Mesendoderm (in vitro differentiated cells): ENCODE data around the gene TRAF7. TPM values are rescaled to one million over a fixed set of nuclear protein-coding genes. Genes with fewer than 3 reads are reported as not detected.

Experiments
- DNase-seq: peaks from one replicate; pipeline ENCODE4 v3.0.0; 2013
- H2AK5ac ChIP-seq: 2 replicates; pipeline ENCODE4 v1.6.1; 2013; ENCODE audit warnings: low read length, inconsistent platforms
- H2BK120ac ChIP-seq: 2 replicates; pipeline ENCODE4 v1.6.1; 2013; ENCODE audit warnings: low read depth, mild to moderate bottlenecking, low read length, moderate library complexity, mixed read lengths
- H2BK15ac ChIP-seq: replicated peaks from 2 replicates; pipeline ENCODE4 v1.6.1; 2013; ENCODE audit warnings: low read depth, mild to moderate bottlenecking, moderate library complexity
- H2BK5ac ChIP-seq: 2 replicates; pipeline ENCODE4 v1.6.1; 2013; ENCODE audit warnings: low read length, inconsistent platforms
- H3K18ac ChIP-seq: 2 replicates; pipeline ENCODE4 v1.6.1; 2013; ENCODE audit warnings: mild to moderate bottlenecking, low read length, mixed read lengths
- H3K23ac ChIP-seq: one replicate; pipeline ENCODE4 v1.6.1; 2013; ENCODE audit warnings: low read length
- H3K27ac ChIP-seq: 2 replicates; pipeline ENCODE4 v1.5.1; 2013; ENCODE audit warnings: low read depth, mild to moderate bottlenecking, inconsistent platforms, low read length, moderate library complexity
- H3K27me3 ChIP-seq: 2 replicates; pipeline ENCODE4 v1.6.1; 2013; ENCODE audit warnings: low read length, control low read depth, mild to moderate bottlenecking, inconsistent platforms; ENCODE audit not compliant: insufficient read depth, poor library complexity
- H3K36me3 ChIP-seq: 2 replicates; pipeline ENCODE4 v1.6.1; 2013; ENCODE audit warnings: low read length, inconsistent platforms; ENCODE audit not compliant: control insufficient read depth, insufficient read depth
- H3K4ac ChIP-seq: one replicate; pipeline ENCODE4 v1.6.1; 2013; ENCODE audit warnings: low read depth, mild to moderate bottlenecking, low read length, moderate library complexity
- H3K4me1 ChIP-seq: 2 replicates; pipeline ENCODE4 v1.6.1; 2013; ENCODE audit warnings: low read depth, low read length, inconsistent platforms; ENCODE audit not compliant: control insufficient read depth
- H3K4me2 ChIP-seq: 2 replicates; pipeline ENCODE4 v1.6.1; 2013; ENCODE audit warnings: low read length
- H3K4me3 ChIP-seq: 2 replicates; pipeline ENCODE4 v1.5.1; 2013; ENCODE audit warnings: mild to moderate bottlenecking, low read length
- H3K56ac ChIP-seq: one replicate; pipeline ENCODE4 v1.6.1; 2013; ENCODE audit warnings: low read length
- H3K79me1 ChIP-seq: 2 replicates; pipeline ENCODE4 v1.6.1; 2013; ENCODE audit warnings: low read length, inconsistent platforms
- H3K79me2 ChIP-seq: 2 replicates; pipeline ENCODE4 v1.6.1; 2013; ENCODE audit warnings: mild to moderate bottlenecking, low read length; ENCODE audit not compliant: control insufficient read depth, insufficient read depth
- H3K9ac ChIP-seq: 2 replicates; pipeline ENCODE4 v1.6.1; 2013; ENCODE audit warnings: low read length, inconsistent platforms
- H4K5ac ChIP-seq: one replicate; pipeline ENCODE4 v1.6.1; 2013; ENCODE audit warnings: low read length
- H4K8ac ChIP-seq: one replicate; pipeline ENCODE4 v1.6.1; 2013; ENCODE audit warnings: low read depth, mild to moderate bottlenecking, control low read depth, low read length, moderate library complexity
- WGBS: extraction: QIAGEN DNeasy Blood & Tissue Kit; methylation state at CpG from one replicate; pipeline ENCODE4 v1.1.7; 2013; ENCODE audit warnings: low lambda C conversion rate, missing lambda C conversion rate; ENCODE audit not compliant: insufficient coverage; ENCODE audit errors: extremely low coverage; 5-methylcytosine and 5-hydroxymethylcytosine counted together
- small RNA-seq: library from polyadenylated mRNA; stranded (forward); fragments of <200 nt; extraction: miRNeasy Mini kit (QIAGEN cat#:217004); gene quantifications from one replicate; pipeline ENCODE3, GENCODE V24; 2013; ENCODE audit not compliant: insufficient read depth

Gene TRAF7

GRCh38 chr16:2226918-2227317, 71.3 kb downstream of the TRAF7 start:
- peaks cover 15% of the 10 kb centered on the region for H3K79me1 ChIP-seq
- H3K27me3 ChIP-seq = no peaks in the 10 kb centered on the region
- no peak overlapping the region for H2AK5ac ChIP-seq
- no peak overlapping the region for H3K4me2 ChIP-seq
- H3K9ac ChIP-seq = no peak overlapping the region
- no peaks in the 10 kb centered on the region for H3K4me1 ChIP-seq
- no peak overlapping the region for H3K18ac ChIP-seq
- peaks cover 21% of the 10 kb centered on the region for H3K79me2 ChIP-seq
- H4K5ac ChIP-seq = no peak overlapping the region
- no peak overlapping the region for H2BK120ac ChIP-seq
- WGBS = no CpG with 5 or more reads among the region's 6 CpGs
- H3K36me3 ChIP-seq = no peaks in the 10 kb centered on the region
- no peak overlapping the region for H3K27ac ChIP-seq
- no peak overlapping the region for H4K8ac ChIP-seq
- H3K4me3 ChIP-seq = no peak overlapping the region
- no peak overlapping the region for H2BK5ac ChIP-seq
- no peak overlapping the region for H3K4ac ChIP-seq
- H3K56ac ChIP-seq = no peak overlapping the region
- H2BK15ac ChIP-seq = no peak overlapping the region
- DNase-seq = no peak
- H3K23ac ChIP-seq = peak overlapping the region; percentile 89

Small RNAs within 50 kb of the gene (small RNA-seq; reads per million reads assigned to genes)
- gene MIR3180-5 = not detected
- gene MIR4516 = not detected
- not detected for gene RF00019
- gene SNORD60 = not detected
